ENCODE results near the gene SMARCA2.

Gene SMARCA2

DNA sequence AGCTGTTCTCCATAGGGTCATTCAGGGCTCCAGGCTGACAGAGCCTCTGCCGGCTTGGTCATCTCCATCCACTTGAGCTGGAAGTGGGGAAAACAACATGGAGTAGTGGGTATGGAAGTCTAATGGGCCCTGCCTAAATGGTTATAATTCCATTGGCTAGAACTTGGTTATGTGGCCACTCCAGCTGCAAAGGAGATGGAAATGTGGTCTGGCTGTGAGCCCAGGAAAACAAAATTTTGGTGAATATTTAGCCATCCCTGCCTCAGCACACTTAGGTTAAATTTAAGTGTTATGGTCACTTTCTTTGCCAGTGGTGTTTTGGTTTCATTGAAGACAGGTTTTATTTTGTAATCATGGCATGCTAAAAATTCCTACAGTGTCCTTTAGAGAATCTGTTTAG lies 112.3 kb downstream of the SMARCA2 start:
- DNase-seq (ENCODE audit: low spot score) = no peak
- TF ChIP-seq CTCF (IDR thresholded peaks at IDR 0.05; ENCODE audit: borderline replicate concordance, control extremely low read depth, extremely low read depth, insufficient read depth, missing control alignments) = no peak
- in situ Hi-C loops (cut with MboI; ENCODE audit: low sequenced_read_pairs, unreplicated experiment) = loop anchor here (25.0 kb wide), 1 partner anchor 510 kb away; no protein-coding TSS in a partner anchor

GRCh38 chr9:2128141-2128540 lies 113.0 kb downstream of the SMARCA2 start:
- TF ChIP-seq CTCF (IDR thresholded peaks at IDR 0.05; ENCODE audit: borderline replicate concordance, control extremely low read depth, extremely low read depth, insufficient read depth, missing control alignments) = no peak
- in situ Hi-C loops (cut with MboI; ENCODE audit: low sequenced_read_pairs, unreplicated experiment) = loop anchor here (25.0 kb wide), 1 partner anchor 509 kb away; no protein-coding TSS in a partner anchor
- DNase-seq (ENCODE audit: low spot score) = no peak

DNA sequence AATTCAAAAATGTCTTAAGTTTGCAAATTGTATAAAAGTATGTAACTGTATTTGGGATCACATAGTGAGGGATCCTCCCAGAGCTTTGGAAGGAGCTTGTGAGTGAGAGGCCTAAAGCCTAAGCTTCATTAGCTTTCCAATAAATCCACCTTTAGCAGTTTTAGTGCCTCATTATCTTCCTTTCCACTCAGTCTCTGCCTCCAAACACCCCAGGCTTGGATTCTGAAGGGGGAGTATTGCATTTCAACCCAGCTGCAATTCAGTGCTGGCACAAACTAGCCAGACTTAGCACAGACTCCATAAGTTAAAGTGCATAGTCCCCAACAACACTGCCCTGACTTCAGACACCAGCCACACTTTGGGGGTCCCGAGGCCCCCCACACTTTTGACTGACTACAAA lies 113.5 kb downstream of the SMARCA2 start:
- in situ Hi-C loops (cut with MboI; ENCODE audit: low sequenced_read_pairs, unreplicated experiment) = loop anchor here (25.0 kb wide), 1 partner anchor 509 kb away; no protein-coding TSS in a partner anchor
- DNase-seq (ENCODE audit: low spot score) = no peak

DNA sequence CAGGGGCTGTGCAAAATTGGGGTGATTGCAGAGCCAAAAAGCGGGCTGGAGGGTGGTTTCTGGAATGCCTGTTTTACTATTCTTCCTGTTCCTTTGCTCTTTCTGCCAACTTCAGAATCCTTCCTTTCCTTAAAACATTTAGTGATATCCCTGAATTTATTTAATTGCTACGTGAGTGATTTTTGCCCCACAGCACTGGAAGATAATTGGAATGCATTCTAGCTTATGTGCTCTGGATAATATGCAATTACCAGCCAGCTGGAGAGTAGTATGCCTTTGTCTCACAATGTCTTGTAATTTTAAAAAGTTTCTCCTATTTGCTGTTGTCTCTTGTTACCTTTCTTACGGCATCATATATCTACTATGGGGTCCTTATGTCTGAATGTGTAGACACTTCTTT lies 115.8 kb downstream of the SMARCA2 start:
- in situ Hi-C loops (cut with MboI; ENCODE audit: low sequenced_read_pairs, unreplicated experiment) = loop anchor here (25.0 kb wide), 1 partner anchor 506 kb away; no protein-coding TSS in a partner anchor
- no peak for DNase-seq (ENCODE audit: low spot score)
- TF ChIP-seq CTCF (IDR thresholded peaks at IDR 0.05; ENCODE audit: borderline replicate concordance, control extremely low read depth, extremely low read depth, insufficient read depth, missing control alignments) = no peak

More for the DNA sequence above, 113.5 kb downstream of the SMARCA2 start:
- no peak for TF ChIP-seq CTCF (IDR thresholded peaks at IDR 0.05; ENCODE audit: borderline replicate concordance, control extremely low read depth, extremely low read depth, insufficient read depth, missing control alignments)

- TF ChIP-seq CTCF (IDR thresholded peaks at IDR 0.05; ENCODE audit: borderline replicate concordance, control extremely low read depth, extremely low read depth, insufficient read depth, missing control alignments) = peak; percentile 41
- in situ Hi-C loops (cut with MboI; ENCODE audit: low sequenced_read_pairs, unreplicated experiment) = loop anchor here (25.0 kb wide), 1 partner anchor 505 kb away; no protein-coding TSS in a partner anchor
- no peak for DNase-seq (ENCODE audit: low spot score)
Observed at GRCh38 chr9:2132484-2133082, 117.4 kb downstream of the SMARCA2 start.

GRCh38 chr9:2134391-2134790 lies 119.2 kb downstream of the SMARCA2 start:
- in situ Hi-C loops (cut with MboI; ENCODE audit: low sequenced_read_pairs, unreplicated experiment) = loop anchor here (25.0 kb wide), 1 partner anchor 503 kb away; no protein-coding TSS in a partner anchor
- TF ChIP-seq CTCF (IDR thresholded peaks at IDR 0.05; ENCODE audit: borderline replicate concordance, control extremely low read depth, extremely low read depth, insufficient read depth, missing control alignments) = no peak
- DNase-seq (ENCODE audit: low spot score) = no peak
